Kidney (tissue), 14 donors: Measurements from ENCODE around the gene NOS1. TPM values are rescaled to one million over a fixed set of nuclear protein-coding genes. Genes with fewer than 3 reads are reported as not detected.
"Not testable (repeated sequence)": the region's sequence is repeated elsewhere in the genome, so short reads cannot be mapped to it uniquely, and the experiment has no call there.

Experiments
- DNase-seq, 5 donors: peaks; one replicate each; pipeline ENCODE4 v3.0.0-alpha.2; 2013 to 2020
- FAIRE-seq: peaks from 2 replicates; lab custom pipeline; 2012; peaks lifted over from hg19 to GRCh38; lab: Jason Lieb, UNC
- H3K27ac ChIP-seq, 2 donors: one replicate each; pipeline ENCODE4 v1.7.0; 2013; ENCODE audit warnings: low read depth in 2 of 2, low read length in 2 of 2, inconsistent platforms in 1 of 2
- H3K27me3 ChIP-seq: one replicate; pipeline ENCODE4 v1.7.1; 2013; ENCODE audit warnings: low read length, inconsistent platforms; ENCODE audit not compliant: control insufficient read depth, insufficient read depth
- H3K36me3 ChIP-seq, 3 donors: one replicate each; pipeline versions ENCODE4 v1.7.0 to v1.7.1; 2013; ENCODE audit warnings: low read length in 3 of 3, control low read depth in 1 of 3, inconsistent platforms in 1 of 3; ENCODE audit not compliant: insufficient read depth in 3 of 3, control insufficient read depth in 2 of 3
- H3K4me1 ChIP-seq, 3 donors: one replicate each; pipeline versions ENCODE4 v1.7.0 to v1.7.1; 2013; ENCODE audit warnings: low read length in 3 of 3, inconsistent platforms in 1 of 3, low read depth in 1 of 3; ENCODE audit not compliant: control insufficient read depth in 2 of 3, insufficient read depth in 2 of 3
- H3K4me3 ChIP-seq, 3 donors: one replicate each; pipeline versions ENCODE4 v1.7.0 to v1.8.1; 2013; ENCODE audit warnings: low read length in 3 of 3, control low read depth in 1 of 3, inconsistent platforms in 1 of 3
- H3K9ac ChIP-seq, 3 donors: one replicate each; pipeline versions ENCODE4 v1.7.0 to v1.7.1; 2013; ENCODE audit warnings: low read length in 3 of 3, control low read depth in 1 of 3, inconsistent platforms in 1 of 3
- H3K9me3 ChIP-seq, 3 donors: one replicate each; pipeline versions ENCODE4 v1.7.0 to v1.7.1; 2013; ENCODE audit warnings: low read length in 3 of 3, control low read depth in 1 of 3, inconsistent platforms in 1 of 3; ENCODE audit not compliant: control insufficient read depth in 2 of 3, insufficient read depth in 1 of 3
- CTCF ChIP-seq: IDR thresholded peaks from 3 replicates; pipeline ENCODE4 v1.5.1; 2012; ENCODE audit warnings: mild to moderate bottlenecking, moderate library complexity, borderline replicate concordance; ENCODE audit not compliant: insufficient read depth; ENCODE audit errors: extremely low read depth
- intact Hi-C: fragments of 100-400 bp; cut with DNase I; formaldehyde crosslinking; loops from one replicate; pipeline ENCODE4 v1.11.1; 2022
- polyA plus RNA-seq: library from polyadenylated mRNA; stranded (reverse); fragments of 350-450 nt; fragmentation: Illumina TruSeq; extraction: RNeasy Lipid Tissue Mini Kit (QIAGEN cat#74804); gene quantifications from one replicate; pipeline ENCODE4 v1.2.3, GENCODE V29; 2014; ENCODE audit warnings: low read depth, low replicate concordance; ENCODE audit not compliant: insufficient read depth
- total RNA-seq: library from RNA; stranded (reverse); fragmentation: NEBNext Ultra II Directional; extraction: Animal tissue kit (Norgen Biotek cat#: 25700); gene quantifications from one replicate; pipeline ENCODE4 v1.2.1, GENCODE V29; 2021
- donor health status: control.
- donor health status: control.
- donor health status: control.
- donor health status: control.
- donor health status: control.
- donor health status: DM: yes; HTN: yes; CAD: no.
- donor health status: Normal renal cell carcinoma (clear cell type).

Gene NOS1
- total and polyA plus RNA-seq, 2 donors from 2014 or later: 1.3 to 6.5 TPM

GRCh38 chr12:117202556-117202955, 158.9 kb downstream of the NOS1 start:
- TF ChIP-seq CTCF: no peak
- H3K4me1 ChIP-seq: no peaks in the 10 kb centered on the region
- intact Hi-C loops: no loop called here
- H3K4me3 ChIP-seq: no peak overlapping the region
- H3K27me3 ChIP-seq: no peaks in the 10 kb centered on the region
- no peaks in the 10 kb centered on the region for H3K36me3 ChIP-seq
- H3K27ac ChIP-seq: no peak overlapping the region
- DNase-seq: no peak
- H3K9me3 ChIP-seq: no peaks in the 10 kb centered on the region
- H3K9ac ChIP-seq: no peak overlapping the region
- FAIRE-seq: no peak

- Histone ChIP-seq H3K9me3 (no peaks in the 10 kb centered on the region), H3K4me3 (no peak overlapping the region), H3K27ac (no peak overlapping the region), H3K27me3 (no peaks in the 10 kb centered on the region), H3K36me3 (no peaks in the 10 kb centered on the region), H3K4me1 (no peaks in the 10 kb centered on the region), H3K9ac (no peak overlapping the region)
- DNase-seq: no peak
- intact Hi-C loops: no loop called here
- no peak for FAIRE-seq
- TF ChIP-seq CTCF: no peak
Observed at GRCh38 chr12:117202033-117202432, 159.4 kb downstream of the NOS1 start.

- intact Hi-C loops, H3K9ac ChIP-seq, H3K9me3 ChIP-seq, H3K36me3 ChIP-seq, H3K27me3 ChIP-seq, H3K4me1 ChIP-seq, H3K27ac ChIP-seq, DNase-seq, H3K4me3 ChIP-seq, FAIRE-seq: not testable (repeated sequence)
Observed at GRCh38 chr12:117199956-117200744, 161.3 kb downstream of the NOS1 start.

GRCh38 chr12:117196334-117196733, 165.1 kb downstream of the NOS1 start:
- H3K4me1 ChIP-seq, H3K9me3 ChIP-seq, FAIRE-seq, H3K36me3 ChIP-seq, DNase-seq, H3K27ac ChIP-seq, H3K4me3 ChIP-seq, H3K27me3 ChIP-seq, intact Hi-C loops, H3K9ac ChIP-seq: not testable (repeated sequence)

- H3K4me3 ChIP-seq, H3K27me3 ChIP-seq, H3K36me3 ChIP-seq, H3K9ac ChIP-seq, H3K27ac ChIP-seq, intact Hi-C loops, H3K4me1 ChIP-seq, FAIRE-seq, H3K9me3 ChIP-seq: not testable (repeated sequence)
- DNase-seq: peak in 1 of 5 donors; percentile 21
Observed at GRCh38 chr12:117195027-117195426, 166.4 kb downstream of the NOS1 start.
